Muscle layer of colon (tissue), 2 donors: Measurements from ENCODE around the gene CPN1.

Experiments
- H3K27ac ChIP-seq: one replicate; pipeline ENCODE4 v1.7.0; 2013; ENCODE audit warnings: low read depth, mild to moderate bottlenecking, low read length, moderate library complexity
- H3K27me3 ChIP-seq, 2 donors: one replicate each; pipeline ENCODE4 v1.7.0; 2013; ENCODE audit warnings: low read length in 2 of 2, mild to moderate bottlenecking in 2 of 2; ENCODE audit not compliant: insufficient read depth in 2 of 2, control insufficient read depth in 1 of 2
- H3K36me3 ChIP-seq: one replicate; pipeline ENCODE4 v1.7.0; 2013; ENCODE audit warnings: mild to moderate bottlenecking, low read length; ENCODE audit not compliant: insufficient read depth
- H3K4me1 ChIP-seq: one replicate; pipeline ENCODE4 v1.7.0; 2013; ENCODE audit warnings: mild to moderate bottlenecking, low read length; ENCODE audit not compliant: insufficient read depth
- H3K4me3 ChIP-seq, 2 donors: one replicate each; pipeline ENCODE4 v1.7.0; 2013; ENCODE audit warnings: low read length in 2 of 2, low read depth in 1 of 2, mild to moderate bottlenecking in 1 of 2, moderate library complexity in 1 of 2
- H3K9ac ChIP-seq: one replicate; pipeline ENCODE4 v1.7.0; 2013; ENCODE audit warnings: low read length
- H3K9me3 ChIP-seq: one replicate; pipeline ENCODE4 v1.7.0; 2013; ENCODE audit warnings: mild to moderate bottlenecking, low read length
- donor health status: abdominal sarcoma.
- donor health status: Adenocarcinoma of cecum.

CPN1 gene

GRCh38 chr10:100075426-100076220 is 6.0 kb downstream of the CPN1 start:
- no peaks in the 10 kb centered on the region for H3K27me3 ChIP-seq
- no peaks in the 10 kb centered on the region for H3K9me3 ChIP-seq
- H3K4me3 ChIP-seq, result no peak overlapping the region
- no peak overlapping the region for H3K9ac ChIP-seq
- no peaks in the 10 kb centered on the region for H3K4me1 ChIP-seq
- no peaks in the 10 kb centered on the region for H3K36me3 ChIP-seq
- H3K27ac ChIP-seq, result no peak overlapping the region

GRCh38 chr10:100072514-100072913 is 9.2 kb downstream of the CPN1 start:
- Histone ChIP-seq H3K4me1 (no peaks in the 10 kb centered on the region), H3K9me3 (no peaks in the 10 kb centered on the region), H3K27ac (no peak overlapping the region), H3K4me3 (no peak overlapping the region), H3K36me3 (no peaks in the 10 kb centered on the region), H3K9ac (no peak overlapping the region), H3K27me3 (no peaks in the 10 kb centered on the region)

- Histone ChIP-seq H3K9ac (no peak overlapping the region), H3K27ac (no peak overlapping the region), H3K27me3 (no peaks in the 10 kb centered on the region), H3K36me3 (no peaks in the 10 kb centered on the region), H3K4me3 (no peak overlapping the region), H3K9me3 (no peaks in the 10 kb centered on the region), H3K4me1 (no peaks in the 10 kb centered on the region)
Observed at GRCh38 chr10:100071529-100071928, 10.1 kb downstream of the CPN1 start.

GRCh38 chr10:100067466-100067865 is 14.2 kb downstream of the CPN1 start:
- Histone ChIP-seq H3K9ac (no peak overlapping the region), H3K4me3 (no peak overlapping the region), H3K9me3 (no peaks in the 10 kb centered on the region), H3K4me1 (no peaks in the 10 kb centered on the region), H3K36me3 (no peaks in the 10 kb centered on the region), H3K27ac (no peak overlapping the region), H3K27me3 (no peaks in the 10 kb centered on the region)

- Histone ChIP-seq H3K36me3 (no peaks in the 10 kb centered on the region), H3K9ac (no peak overlapping the region), H3K27ac (no peak overlapping the region), H3K9me3 (no peaks in the 10 kb centered on the region), H3K4me3 (no peak overlapping the region), H3K4me1 (no peaks in the 10 kb centered on the region), H3K27me3 (no peaks in the 10 kb centered on the region)
Observed at GRCh38 chr10:100065084-100065660, 16.5 kb downstream of the CPN1 start.

- no peak overlapping the region for H3K27ac ChIP-seq
- H3K9ac ChIP-seq, result no peak overlapping the region
- H3K36me3 ChIP-seq, result no peaks in the 10 kb centered on the region
- no peaks in the 10 kb centered on the region for H3K4me1 ChIP-seq
- no peaks in the 10 kb centered on the region for H3K27me3 ChIP-seq
- no peaks in the 10 kb centered on the region for H3K9me3 ChIP-seq
- H3K4me3 ChIP-seq, result no peak overlapping the region
Observed at GRCh38 chr10:100061401-100061800, 20.3 kb downstream of the CPN1 start.

GRCh38 chr10:100057948-100058347 is 23.7 kb downstream of the CPN1 start:
- Histone ChIP-seq H3K27ac (no peak overlapping the region), H3K4me3 (no peak overlapping the region), H3K27me3 (no peaks in the 10 kb centered on the region), H3K9me3 (no peaks in the 10 kb centered on the region), H3K36me3 (no peaks in the 10 kb centered on the region), H3K4me1 (no peaks in the 10 kb centered on the region), H3K9ac (no peak overlapping the region)

- no peak overlapping the region for H3K4me3 ChIP-seq
- H3K9ac ChIP-seq, result no peak overlapping the region
Observed at GRCh38 chr10:100053686-100054460, 27.8 kb downstream of the CPN1 start.

GRCh38 chr10:100046021-100046486 is 35.6 kb downstream of the CPN1 start:
- no peak overlapping the region for H3K4me3 ChIP-seq
- H3K9ac ChIP-seq, result no peak overlapping the region
- H3K9me3 ChIP-seq, result no peaks in the 10 kb centered on the region
- no peaks in the 10 kb centered on the region for H3K36me3 ChIP-seq
- no peak overlapping the region for H3K27ac ChIP-seq
- peaks cover 6% of the 10 kb centered on the region for H3K4me1 ChIP-seq
- H3K27me3 ChIP-seq, result no peaks in the 10 kb centered on the region

More at GRCh38 chr10:100053686-100054460, 27.8 kb downstream of the CPN1 start:
- no peaks in the 10 kb centered on the region for H3K27me3 ChIP-seq
- H3K36me3 ChIP-seq, result no peaks in the 10 kb centered on the region
- H3K27ac ChIP-seq, result no peak overlapping the region
- no peaks in the 10 kb centered on the region for H3K4me1 ChIP-seq
- H3K9me3 ChIP-seq, result no peaks in the 10 kb centered on the region

GRCh38 chr10:100045592-100045991 is 36.1 kb downstream of the CPN1 start:
- Histone ChIP-seq H3K27me3 (no peaks in the 10 kb centered on the region), H3K27ac (no peak overlapping the region), H3K9me3 (no peaks in the 10 kb centered on the region), H3K36me3 (no peaks in the 10 kb centered on the region), H3K9ac (no peak overlapping the region), H3K4me1 (peaks cover 6% of the 10 kb centered on the region), H3K4me3 (no peak overlapping the region)

GRCh38 chr10:100043796-100044195 is 37.9 kb downstream of the CPN1 start:
- peaks cover 6% of the 10 kb centered on the region for H3K4me1 ChIP-seq
- H3K9ac ChIP-seq, result no peak overlapping the region

More at GRCh38 chr10:100043796-100044195, 37.9 kb downstream of the CPN1 start:
- H3K9me3 ChIP-seq, result no peaks in the 10 kb centered on the region
- no peaks in the 10 kb centered on the region for H3K36me3 ChIP-seq
- H3K27ac ChIP-seq, result no peak overlapping the region
- H3K4me3 ChIP-seq, result no peak overlapping the region
- no peaks in the 10 kb centered on the region for H3K27me3 ChIP-seq
